VCaP (cell line): ENCODE measurements around the gene ZBTB11.
A peak's percentile ranks its signal among the peaks of the same experiment; 100 is the strongest.

Experiments used
- H3K27ac ChIP-seq: fragments of 450-650 bp; 2 replicates; pipeline ENCODE4 v1.5.1; 2017
- TF ChIP-seq, protein P1 (sequence below): fragments of 450-650 bp; conservative IDR thresholded peaks from 2 replicates; pipeline ENCODE4 v1.5.1; 2017; ENCODE audit warnings: mild to moderate bottlenecking, moderate library complexity

ZBTB11 gene

GRCh38 chr3:101677436-101678286 is 729 bp upstream of the ZBTB11 start:
- TF ChIP-seq, protein P1, sequence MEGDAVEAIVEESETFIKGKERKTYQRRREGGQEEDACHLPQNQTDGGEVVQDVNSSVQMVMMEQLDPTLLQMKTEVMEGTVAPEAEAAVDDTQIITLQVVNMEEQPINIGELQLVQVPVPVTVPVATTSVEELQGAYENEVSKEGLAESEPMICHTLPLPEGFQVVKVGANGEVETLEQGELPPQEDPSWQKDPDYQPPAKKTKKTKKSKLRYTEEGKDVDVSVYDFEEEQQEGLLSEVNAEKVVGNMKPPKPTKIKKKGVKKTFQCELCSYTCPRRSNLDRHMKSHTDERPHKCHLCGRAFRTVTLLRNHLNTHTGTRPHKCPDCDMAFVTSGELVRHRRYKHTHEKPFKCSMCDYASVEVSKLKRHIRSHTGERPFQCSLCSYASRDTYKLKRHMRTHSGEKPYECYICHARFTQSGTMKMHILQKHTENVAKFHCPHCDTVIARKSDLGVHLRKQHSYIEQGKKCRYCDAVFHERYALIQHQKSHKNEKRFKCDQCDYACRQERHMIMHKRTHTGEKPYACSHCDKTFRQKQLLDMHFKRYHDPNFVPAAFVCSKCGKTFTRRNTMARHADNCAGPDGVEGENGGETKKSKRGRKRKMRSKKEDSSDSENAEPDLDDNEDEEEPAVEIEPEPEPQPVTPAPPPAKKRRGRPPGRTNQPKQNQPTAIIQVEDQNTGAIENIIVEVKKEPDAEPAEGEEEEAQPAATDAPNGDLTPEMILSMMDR, result peak; percentile 18; the same call in 1 of the 2 replicates
- peak overlapping the region; percentile 94 for H3K27ac ChIP-seq

GRCh38 chr3:101676216-101676764 is 642 bp downstream of the ZBTB11 start:
- peak overlapping the region; percentile 94 for H3K27ac ChIP-seq
- TF ChIP-seq, protein P1, result 0 out of 2 replicates have a peak, but pooled peaks have one; percentile 6

DNA sequence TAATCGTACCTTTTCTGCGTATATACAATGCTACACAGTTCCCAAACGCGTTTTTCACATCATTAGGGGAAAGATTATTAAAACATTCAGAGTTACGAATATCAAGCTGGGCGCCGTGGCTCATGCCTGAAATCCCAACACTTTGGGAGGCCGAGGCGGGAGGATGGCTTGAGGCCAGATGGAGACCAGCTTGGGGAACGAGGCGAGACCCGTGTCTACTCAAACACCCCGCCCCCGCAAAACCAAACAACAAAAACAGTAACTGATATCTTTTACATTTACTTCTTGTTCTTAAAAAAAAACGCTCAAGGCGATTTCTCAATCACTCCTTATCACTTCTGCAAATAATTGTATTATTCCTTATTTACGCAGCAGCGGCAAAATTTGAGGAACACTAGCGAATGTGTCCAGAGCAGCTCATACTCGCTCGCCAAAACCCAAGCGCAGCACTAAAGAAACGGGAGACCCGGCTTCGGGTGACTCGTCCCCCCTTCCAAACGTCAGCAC is 1.2 kb downstream of the ZBTB11 start:
- TF ChIP-seq, protein P1, result no peak
- H3K27ac ChIP-seq, result peak overlapping the region; percentile 94

DNA sequence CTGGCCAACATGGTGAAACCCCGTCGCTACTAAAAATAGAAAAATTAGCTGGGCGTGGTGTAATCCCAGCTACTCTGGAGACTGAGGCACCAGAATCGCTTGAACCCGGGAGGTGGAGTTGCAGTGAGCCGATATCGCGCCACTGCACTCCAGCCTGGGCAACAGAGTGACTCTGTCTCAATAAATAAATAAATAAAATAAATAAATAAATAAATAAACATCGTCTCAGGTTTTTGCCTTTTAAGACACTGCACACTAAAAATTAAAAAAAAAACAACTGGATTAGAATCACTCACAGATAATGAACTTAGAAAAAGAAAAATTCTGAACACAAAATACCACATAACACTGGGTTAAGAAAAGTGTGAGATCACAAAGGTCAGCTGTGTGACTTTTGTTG is 2.4 kb downstream of the ZBTB11 start:
- TF ChIP-seq, protein P1, result no peak
- H3K27ac ChIP-seq, result no peak overlapping the region; the same call in 1 of the 2 replicates

- H3K27ac ChIP-seq, result 0 out of 2 replicates have a peak overlapping the region, but pooled peaks have one; percentile 46
- TF ChIP-seq, protein P1, result no peak
These were observed 3.0 kb downstream of the ZBTB11 start for GRCh38 chr3:101673953-101674352.

DNA sequence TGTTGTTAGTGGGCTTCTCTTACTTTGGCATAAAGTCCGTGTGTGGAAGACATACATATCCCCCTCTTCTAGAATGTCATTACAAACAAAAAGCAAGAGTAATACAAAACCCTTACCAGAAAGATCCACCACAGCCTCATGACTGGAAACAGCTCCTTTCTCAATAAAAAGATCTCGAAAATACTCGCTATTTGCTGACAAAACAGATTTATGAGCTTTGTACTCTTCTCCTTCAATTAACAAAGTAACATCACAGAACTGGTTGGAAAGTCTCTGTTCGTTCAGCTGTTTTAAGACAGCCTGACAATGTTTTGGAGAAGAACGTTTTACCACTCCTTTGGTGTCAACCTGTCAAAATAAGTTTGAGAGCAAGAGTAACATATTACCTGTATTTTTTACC is 5.9 kb downstream of the ZBTB11 start:
- TF ChIP-seq, protein P1, result no peak
- no peak overlapping the region for H3K27ac ChIP-seq

GRCh38 chr3:101667844-101668243 is 9.1 kb downstream of the ZBTB11 start:
- TF ChIP-seq, protein P1, result no peak
- H3K27ac ChIP-seq, result no peak overlapping the region
